ENCODE results near the gene PHACTR3.

Gene PHACTR3

GRCh38 chr20:59588236-59588855 lies 16.0 kb upstream of the PHACTR3 start:
- no peak overlapping the region for H3K9ac ChIP-seq (ENCODE audit: low read length in 5 of 5)
- peaks cover 0 to 7% (median 5%) of the 10 kb centered on the region in 5 donors for H3K9me3 ChIP-seq (ENCODE audit: control insufficient read depth in 5 of 5, low read length in 5 of 5)
- H3K27ac ChIP-seq (ENCODE audit: low read depth, low read length): no peak overlapping the region
- H3K4me1 ChIP-seq (ENCODE audit: control insufficient read depth in 5 of 5, insufficient read depth in 5 of 5, low read length in 5 of 5): peaks cover 2 to 18% (median 16%) of the 10 kb centered on the region in 5 donors
- peaks cover 0 to 8% (median 4%) of the 10 kb centered on the region in 5 donors for H3K27me3 ChIP-seq (ENCODE audit: control insufficient read depth in 5 of 5, insufficient read depth in 4 of 5, low read length in 5 of 5)
- no peak overlapping the region for H3K4me3 ChIP-seq (ENCODE audit: low read depth in 1 of 5, low read length in 5 of 5)
- H3K36me3 ChIP-seq (ENCODE audit: control insufficient read depth in 5 of 5, insufficient read depth in 5 of 5, low read length in 5 of 5): no peaks in the 10 kb centered on the region

- Histone ChIP-seq H3K9me3 (ENCODE audit: control insufficient read depth in 5 of 5, low read length in 5 of 5) (peaks cover 0 to 7% (median 5%) of the 10 kb centered on the region in 5 donors), H3K27ac (ENCODE audit: low read depth, low read length) (no peak overlapping the region), H3K36me3 (ENCODE audit: control insufficient read depth in 5 of 5, insufficient read depth in 5 of 5, low read length in 5 of 5) (no peaks in the 10 kb centered on the region), H3K9ac (ENCODE audit: low read length in 5 of 5) (no peak overlapping the region), H3K4me3 (ENCODE audit: low read depth in 1 of 5, low read length in 5 of 5) (no peak overlapping the region), H3K27me3 (ENCODE audit: control insufficient read depth in 5 of 5, insufficient read depth in 4 of 5, low read length in 5 of 5) (peaks cover 0 to 6% (median 3%) of the 10 kb centered on the region in 5 donors), H3K4me1 (ENCODE audit: control insufficient read depth in 5 of 5, insufficient read depth in 5 of 5, low read length in 5 of 5) (peaks cover 2 to 13% (median 11%) of the 10 kb centered on the region in 5 donors)
These were observed 15.2 kb upstream of the PHACTR3 start for GRCh38 chr20:59589086-59589684.

- no peak overlapping the region for H3K27ac ChIP-seq (ENCODE audit: low read depth, low read length)
- H3K4me1 ChIP-seq (ENCODE audit: control insufficient read depth in 5 of 5, insufficient read depth in 5 of 5, low read length in 5 of 5): peaks cover 2 to 7% (median 6%) of the 10 kb centered on the region in 5 donors
- H3K9me3 ChIP-seq (ENCODE audit: control insufficient read depth in 5 of 5, low read length in 5 of 5): peaks cover 0 to 7% (median 5%) of the 10 kb centered on the region in 5 donors
- no peak overlapping the region for H3K4me3 ChIP-seq (ENCODE audit: low read depth in 1 of 5, low read length in 5 of 5)
- no peak overlapping the region for H3K9ac ChIP-seq (ENCODE audit: low read length in 5 of 5)
- H3K27me3 ChIP-seq (ENCODE audit: control insufficient read depth in 5 of 5, insufficient read depth in 4 of 5, low read length in 5 of 5): peaks cover 0 to 5% (median 0%) of the 10 kb centered on the region in 5 donors
- no peaks in the 10 kb centered on the region for H3K36me3 ChIP-seq (ENCODE audit: control insufficient read depth in 5 of 5, insufficient read depth in 5 of 5, low read length in 5 of 5)
These were observed 13.3 kb upstream of the PHACTR3 start for GRCh38 chr20:59591061-59591460.

GRCh38 chr20:59596690-59597089 lies 7.7 kb upstream of the PHACTR3 start:
- peaks cover 0 to 2% (median 0%) of the 10 kb centered on the region in 5 donors for H3K9me3 ChIP-seq (ENCODE audit: control insufficient read depth in 5 of 5, low read length in 5 of 5)
- H3K36me3 ChIP-seq (ENCODE audit: control insufficient read depth in 5 of 5, insufficient read depth in 5 of 5, low read length in 5 of 5): no peaks in the 10 kb centered on the region
- no peak overlapping the region for H3K4me3 ChIP-seq (ENCODE audit: low read depth in 1 of 5, low read length in 5 of 5)
- H3K9ac ChIP-seq (ENCODE audit: low read length in 5 of 5): no peak overlapping the region
- peaks cover 0 to 15% (median 10%) of the 10 kb centered on the region in 5 donors for H3K4me1 ChIP-seq (ENCODE audit: control insufficient read depth in 5 of 5, insufficient read depth in 5 of 5, low read length in 5 of 5)
- no peak overlapping the region for H3K27ac ChIP-seq (ENCODE audit: low read depth, low read length)
- H3K27me3 ChIP-seq (ENCODE audit: control insufficient read depth in 5 of 5, insufficient read depth in 4 of 5, low read length in 5 of 5): peaks cover 0 to 21% (median 14%) of the 10 kb centered on the region in 5 donors

- Histone ChIP-seq H3K9ac (ENCODE audit: low read length in 5 of 5) (no peak overlapping the region), H3K9me3 (ENCODE audit: control insufficient read depth in 5 of 5, low read length in 5 of 5) (peaks cover 0 to 2% (median 0%) of the 10 kb centered on the region in 5 donors), H3K27me3 (ENCODE audit: control insufficient read depth in 5 of 5, insufficient read depth in 4 of 5, low read length in 5 of 5) (peaks cover 0 to 21% (median 16%) of the 10 kb centered on the region in 5 donors), H3K27ac (ENCODE audit: low read depth, low read length) (no peak overlapping the region), H3K36me3 (ENCODE audit: control insufficient read depth in 5 of 5, insufficient read depth in 5 of 5, low read length in 5 of 5) (no peaks in the 10 kb centered on the region), H3K4me3 (ENCODE audit: low read depth in 1 of 5, low read length in 5 of 5) (no peak overlapping the region), H3K4me1 (ENCODE audit: control insufficient read depth in 5 of 5, insufficient read depth in 5 of 5, low read length in 5 of 5) (peaks cover 0 to 15% (median 10%) of the 10 kb centered on the region in 5 donors)
These were observed 7.1 kb upstream of the PHACTR3 start for GRCh38 chr20:59597240-59597639.

- Histone ChIP-seq H3K4me1 (ENCODE audit: control insufficient read depth in 5 of 5, insufficient read depth in 5 of 5, low read length in 5 of 5) (peaks cover 0 to 15% (median 10%) of the 10 kb centered on the region in 5 donors), H3K9me3 (ENCODE audit: control insufficient read depth in 5 of 5, low read length in 5 of 5) (no peaks in the 10 kb centered on the region), H3K27ac (ENCODE audit: low read depth, low read length) (no peak overlapping the region), H3K36me3 (ENCODE audit: control insufficient read depth in 5 of 5, insufficient read depth in 5 of 5, low read length in 5 of 5) (no peaks in the 10 kb centered on the region), H3K4me3 (ENCODE audit: low read depth in 1 of 5, low read length in 5 of 5) (no peak overlapping the region), H3K27me3 (ENCODE audit: control insufficient read depth in 5 of 5, insufficient read depth in 4 of 5, low read length in 5 of 5) (peaks cover 14 to 34% (median 29%) of the 10 kb centered on the region in 5 donors), H3K9ac (ENCODE audit: low read length in 5 of 5) (no peak overlapping the region)
These were observed 5.6 kb upstream of the PHACTR3 start for GRCh38 chr20:59598625-59599310.

GRCh38 chr20:59599941-59600340 lies 4.4 kb upstream of the PHACTR3 start:
- Histone ChIP-seq H3K27ac (ENCODE audit: low read depth, low read length) (no peak overlapping the region), H3K9me3 (ENCODE audit: control insufficient read depth in 5 of 5, low read length in 5 of 5) (no peaks in the 10 kb centered on the region)

GRCh38 chr20:59600472-59600871 lies 3.9 kb upstream of the PHACTR3 start:
- Histone ChIP-seq H3K27ac (ENCODE audit: low read depth, low read length) (no peak overlapping the region), H3K27me3 (ENCODE audit: control insufficient read depth in 5 of 5, insufficient read depth in 4 of 5, low read length in 5 of 5) (peaks cover 17 to 42% (median 38%) of the 10 kb centered on the region in 5 donors), H3K36me3 (ENCODE audit: control insufficient read depth in 5 of 5, insufficient read depth in 5 of 5, low read length in 5 of 5) (no peaks in the 10 kb centered on the region), H3K4me1 (ENCODE audit: control insufficient read depth in 5 of 5, insufficient read depth in 5 of 5, low read length in 5 of 5) (peaks cover 0 to 19% (median 10%) of the 10 kb centered on the region in 5 donors), H3K9ac (ENCODE audit: low read length in 5 of 5) (no peak overlapping the region), H3K4me3 (ENCODE audit: low read depth in 1 of 5, low read length in 5 of 5) (no peak overlapping the region), H3K9me3 (ENCODE audit: control insufficient read depth in 5 of 5, low read length in 5 of 5) (no peaks in the 10 kb centered on the region)

More at GRCh38 chr20:59599941-59600340, 4.4 kb upstream of the PHACTR3 start:
- peaks cover 14 to 38% (median 34%) of the 10 kb centered on the region in 5 donors for H3K27me3 ChIP-seq (ENCODE audit: control insufficient read depth in 5 of 5, insufficient read depth in 4 of 5, low read length in 5 of 5)
- H3K36me3 ChIP-seq (ENCODE audit: control insufficient read depth in 5 of 5, insufficient read depth in 5 of 5, low read length in 5 of 5): no peaks in the 10 kb centered on the region
- no peak overlapping the region for H3K4me3 ChIP-seq (ENCODE audit: low read depth in 1 of 5, low read length in 5 of 5)
- H3K4me1 ChIP-seq (ENCODE audit: control insufficient read depth in 5 of 5, insufficient read depth in 5 of 5, low read length in 5 of 5): peaks cover 0 to 15% (median 10%) of the 10 kb centered on the region in 5 donors
- H3K9ac ChIP-seq (ENCODE audit: low read length in 5 of 5): no peak overlapping the region

GRCh38 chr20:59602546-59603080 lies 1.7 kb upstream of the PHACTR3 start:
- no peaks in the 10 kb centered on the region for H3K36me3 ChIP-seq (ENCODE audit: control insufficient read depth in 5 of 5, insufficient read depth in 5 of 5, low read length in 5 of 5)
- H3K27me3 ChIP-seq (ENCODE audit: control insufficient read depth in 5 of 5, insufficient read depth in 4 of 5, low read length in 5 of 5): peaks cover 18 to 57% (median 52%) of the 10 kb centered on the region in 5 donors
- no peak overlapping the region for H3K27ac ChIP-seq (ENCODE audit: low read depth, low read length)
- H3K9ac ChIP-seq (ENCODE audit: low read length in 5 of 5): no peak overlapping the region
- H3K4me3 ChIP-seq (ENCODE audit: low read depth in 1 of 5, low read length in 5 of 5): no peak overlapping the region
- no peaks in the 10 kb centered on the region for H3K9me3 ChIP-seq (ENCODE audit: control insufficient read depth in 5 of 5, low read length in 5 of 5)
- peaks cover 0 to 19% (median 10%) of the 10 kb centered on the region in 5 donors for H3K4me1 ChIP-seq (ENCODE audit: control insufficient read depth in 5 of 5, insufficient read depth in 5 of 5, low read length in 5 of 5)

All from subcutaneous abdominal adipose tissue (tissue), 5 donors.